ENCODE data around the gene INPP5F. TPM values are rescaled to one million over a fixed set of nuclear protein-coding genes. Genes with fewer than 3 reads are reported as not detected.
"Not testable (repeated sequence)": the region's sequence is repeated elsewhere in the genome, so short reads cannot be mapped to it uniquely, and the experiment has no call there.

INPP5F gene
- total RNA-seq, 4 donors from 2014 or later = 22.7 to 39.8 (median 36.4) TPM

DNA sequence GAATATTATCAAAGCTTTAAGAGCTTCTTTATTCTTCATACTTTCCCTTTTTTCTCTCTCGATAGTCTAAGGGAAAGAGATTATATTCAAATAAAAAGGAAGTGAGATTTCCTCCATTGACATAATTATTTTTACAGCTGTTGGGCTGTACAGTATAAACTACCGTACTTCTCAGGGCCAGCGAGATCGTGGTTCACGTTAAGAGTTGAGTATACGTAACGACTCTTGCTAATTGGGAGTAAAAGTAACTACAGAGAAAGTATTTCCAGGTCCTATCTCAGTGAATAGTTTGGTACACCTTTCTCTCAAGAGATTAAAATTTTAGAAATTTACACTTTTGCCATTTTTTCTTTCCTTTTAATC is 57.8 kb downstream of the INPP5F start:
- DNase-seq (ENCODE audit: low spot score in 2 of 2) = no peak
- Histone ChIP-seq H3K36me3 (no peaks in the 10 kb centered on the region), H3K27me3 (no peaks in the 10 kb centered on the region), H3K27ac (no peak overlapping the region), H3K4me3 (no peak overlapping the region), H3K4me1 (peaks cover 0 to 30% (median 7%) of the 10 kb centered on the region in 4 donors), H3K9me3 (no peaks in the 10 kb centered on the region)
- WGBS, 2 donors = 50 to 52% methylated on average over 7 of the region's 7 CpGs
- TF ChIP-seq EP300 (IDR thresholded peaks at IDR 0.05) (no peak), POLR2A (IDR thresholded peaks at IDR 0.05) (no peak)
- TF ChIP-seq, protein P1, sequence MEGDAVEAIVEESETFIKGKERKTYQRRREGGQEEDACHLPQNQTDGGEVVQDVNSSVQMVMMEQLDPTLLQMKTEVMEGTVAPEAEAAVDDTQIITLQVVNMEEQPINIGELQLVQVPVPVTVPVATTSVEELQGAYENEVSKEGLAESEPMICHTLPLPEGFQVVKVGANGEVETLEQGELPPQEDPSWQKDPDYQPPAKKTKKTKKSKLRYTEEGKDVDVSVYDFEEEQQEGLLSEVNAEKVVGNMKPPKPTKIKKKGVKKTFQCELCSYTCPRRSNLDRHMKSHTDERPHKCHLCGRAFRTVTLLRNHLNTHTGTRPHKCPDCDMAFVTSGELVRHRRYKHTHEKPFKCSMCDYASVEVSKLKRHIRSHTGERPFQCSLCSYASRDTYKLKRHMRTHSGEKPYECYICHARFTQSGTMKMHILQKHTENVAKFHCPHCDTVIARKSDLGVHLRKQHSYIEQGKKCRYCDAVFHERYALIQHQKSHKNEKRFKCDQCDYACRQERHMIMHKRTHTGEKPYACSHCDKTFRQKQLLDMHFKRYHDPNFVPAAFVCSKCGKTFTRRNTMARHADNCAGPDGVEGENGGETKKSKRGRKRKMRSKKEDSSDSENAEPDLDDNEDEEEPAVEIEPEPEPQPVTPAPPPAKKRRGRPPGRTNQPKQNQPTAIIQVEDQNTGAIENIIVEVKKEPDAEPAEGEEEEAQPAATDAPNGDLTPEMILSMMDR (IDR thresholded peaks at IDR 0.05) = no peak

DNA sequence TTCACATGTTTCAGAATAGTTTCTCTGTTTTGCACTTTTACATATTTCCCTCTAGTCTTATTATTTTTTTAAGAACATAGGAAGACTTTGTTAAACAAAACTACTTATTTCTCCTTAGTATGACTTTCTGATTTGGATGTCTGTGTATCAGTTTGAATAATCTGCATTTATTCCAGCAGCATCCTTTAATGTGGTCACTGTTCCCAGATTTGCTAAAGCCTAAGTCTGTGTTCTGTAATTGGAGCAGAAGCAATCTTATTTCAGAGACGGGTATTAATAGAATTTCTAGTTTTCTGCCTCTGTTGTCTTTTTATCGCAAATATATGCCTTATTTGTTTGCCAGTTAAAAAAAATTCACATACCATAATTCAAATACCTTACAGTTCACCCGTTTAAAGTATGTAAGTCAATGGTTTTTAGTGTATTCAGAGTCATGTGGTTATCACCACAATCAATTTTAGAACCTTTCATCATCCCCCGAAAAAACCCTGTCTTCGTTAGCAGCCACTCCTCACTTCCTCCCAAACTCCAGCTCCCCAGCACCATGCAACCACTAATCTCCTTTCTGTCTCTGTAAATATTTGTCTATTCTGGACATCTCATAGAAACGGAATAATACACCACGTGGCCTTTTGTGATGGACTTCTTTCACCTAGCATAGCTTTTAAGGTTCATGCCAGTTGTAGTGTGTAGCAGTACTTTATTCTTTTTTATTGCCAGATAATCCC is 58.7 kb downstream of the INPP5F start:
- no peak for DNase-seq (ENCODE audit: low spot score in 2 of 2)
- WGBS, 2 donors = 49 to 50% methylated on average over 7 of the region's 7 CpGs
- Histone ChIP-seq H3K4me3 (no peak overlapping the region), H3K27ac (no peak overlapping the region), H3K4me1 (peaks cover 0 to 30% (median 7%) of the 10 kb centered on the region in 4 donors), H3K36me3 (no peaks in the 10 kb centered on the region), H3K9me3 (no peaks in the 10 kb centered on the region), H3K27me3 (no peaks in the 10 kb centered on the region)
- TF ChIP-seq POLR2A (IDR thresholded peaks at IDR 0.05) (no peak), EP300 (IDR thresholded peaks at IDR 0.05) (no peak)
- TF ChIP-seq, protein P1 (IDR thresholded peaks at IDR 0.05) = no peak

DNA sequence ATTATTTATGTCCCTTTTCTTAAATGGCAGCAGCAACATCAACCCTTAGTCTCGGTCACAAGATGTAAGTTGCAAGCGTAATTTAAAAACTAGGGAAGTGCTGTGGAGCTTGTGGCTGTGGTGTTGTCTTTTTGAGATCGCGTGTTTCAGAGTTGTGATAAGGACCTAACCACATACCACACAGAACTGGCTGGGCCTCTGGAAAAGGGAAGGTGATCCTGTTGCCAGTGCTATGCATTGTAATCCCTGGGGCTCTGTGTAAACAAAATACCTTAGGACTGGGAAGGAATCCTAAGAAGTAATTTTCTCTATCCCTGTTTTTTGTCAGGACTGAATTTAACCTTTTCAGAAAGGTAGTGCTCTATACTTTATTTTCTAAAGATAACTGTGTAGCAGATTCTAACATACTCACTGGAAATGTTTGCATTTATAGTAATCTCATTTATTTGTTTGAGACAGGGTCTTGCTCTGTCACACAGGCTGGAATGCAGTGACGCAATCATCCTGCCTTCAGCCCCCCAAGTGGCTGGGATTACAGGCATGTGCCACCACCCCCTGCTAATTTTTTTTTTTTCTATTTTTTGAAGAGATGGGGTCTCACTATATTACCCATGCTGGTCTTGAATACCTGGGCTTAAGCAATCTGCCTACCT is 60.4 kb downstream of the INPP5F start:
- Histone ChIP-seq H3K4me3 (no peak overlapping the region), H3K27me3 (no peaks in the 10 kb centered on the region), H3K4me1 (peaks cover 0 to 30% (median 7%) of the 10 kb centered on the region in 4 donors), H3K9me3 (no peaks in the 10 kb centered on the region), H3K27ac (no peak overlapping the region), H3K36me3 (no peaks in the 10 kb centered on the region)
- no peak for DNase-seq (ENCODE audit: low spot score in 2 of 2)
- WGBS, 2 donors = 75 to 86% methylated on average over 5 of the region's 5 CpGs
- no peak for TF ChIP-seq POLR2A (IDR thresholded peaks at IDR 0.05)
- TF ChIP-seq, protein P1 (IDR thresholded peaks at IDR 0.05) = no peak
- TF ChIP-seq EP300 (IDR thresholded peaks at IDR 0.05) = no peak

DNA sequence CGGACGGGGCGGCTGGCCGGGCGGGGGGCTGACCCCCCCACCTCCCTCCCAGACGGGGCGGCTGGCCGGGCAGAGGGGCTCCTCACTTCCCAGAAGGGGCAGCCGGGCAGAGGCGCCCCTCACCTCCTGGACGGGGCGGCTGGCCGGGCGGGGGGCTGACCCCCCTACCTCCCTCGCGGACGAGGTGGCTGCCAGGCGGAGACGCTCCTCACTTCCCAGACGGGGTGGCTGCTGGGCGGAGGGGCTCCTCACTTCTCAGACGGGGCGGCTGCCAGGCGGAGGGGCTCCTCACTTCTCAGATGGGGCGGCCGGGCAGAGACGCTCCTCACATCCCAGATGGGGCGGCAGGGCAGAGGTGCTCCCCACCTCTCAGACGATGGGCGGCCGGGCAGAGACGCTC is 69.3 kb downstream of the INPP5F start:
- DNase-seq (ENCODE audit: low spot score in 2 of 2); H3K4me1 ChIP-seq; H3K27ac ChIP-seq; H3K9me3 ChIP-seq; H3K4me3 ChIP-seq; H3K27me3 ChIP-seq: not testable (repeated sequence)
- WGBS, 2 donors = 99% methylated on average over 17 of the region's 32 CpGs; no CpG with 5 or more reads in 1 of the 2 donors
- peaks cover 0 to 19% (median 6%) of the 10 kb centered on the region in 3 donors for H3K36me3 ChIP-seq

DNA sequence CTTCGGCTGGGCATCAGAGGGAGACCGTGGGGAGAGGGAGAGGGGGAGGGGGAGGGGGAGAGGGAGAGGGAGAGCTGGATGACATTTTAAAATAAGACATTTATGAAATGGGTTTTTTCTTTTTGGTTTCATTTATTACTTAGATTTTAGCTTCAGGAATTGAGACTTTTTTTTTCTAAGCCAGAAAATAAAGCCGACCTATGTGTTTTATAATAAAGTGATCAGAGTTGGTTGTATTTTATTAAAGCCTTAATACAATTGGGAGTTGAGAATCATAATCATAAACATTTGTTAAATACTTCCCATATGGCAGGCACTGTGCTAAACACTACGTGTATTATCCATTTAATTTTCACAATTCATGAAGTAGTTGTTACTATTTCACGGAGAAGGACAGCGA is 70.2 kb downstream of the INPP5F start:
- H3K36me3 ChIP-seq = peaks cover 0 to 19% (median 6%) of the 10 kb centered on the region in 3 donors
- H3K27ac ChIP-seq = no peak overlapping the region
- DNase-seq (ENCODE audit: low spot score in 2 of 2) = no peak
- no peaks in the 10 kb centered on the region for H3K4me1 ChIP-seq
- 87 to 89% methylated on average over 6 of the region's 6 CpGs for WGBS, 2 donors
- H3K27me3 ChIP-seq = no peaks in the 10 kb centered on the region
- H3K9me3 ChIP-seq = no peaks in the 10 kb centered on the region
- no peak overlapping the region for H3K4me3 ChIP-seq
- TF ChIP-seq POLR2A (IDR thresholded peaks at IDR 0.05) (no peak), EP300 (IDR thresholded peaks at IDR 0.05) (no peak)
- TF ChIP-seq, protein P1 (IDR thresholded peaks at IDR 0.05) = no peak

All from tibial nerve (tissue), 4 donors.